Stimulated activated CD8-positive, alpha-beta memory T cell treated with anti-CD3 and anti-CD28 coated beads, Interleukin-12 subunit alpha, Interleukin-12 subunit beta, amount 100 ng/mL, for 4 hours (primary cell): ENCODE measurements around the gene PRSS16.
A peak's percentile ranks its signal among the peaks of the same experiment; 100 is the strongest.
"Not testable (repeated sequence)": the region's sequence is repeated elsewhere in the genome, so short reads cannot be mapped to it uniquely, and the experiment has no call there.

ENCODE experiments used
- DNase-seq: peaks from one replicate; pipeline ENCODE4 v3.0.0-alpha.2; 2020; ENCODE audit warnings: low read depth

PRSS16 gene

DNA sequence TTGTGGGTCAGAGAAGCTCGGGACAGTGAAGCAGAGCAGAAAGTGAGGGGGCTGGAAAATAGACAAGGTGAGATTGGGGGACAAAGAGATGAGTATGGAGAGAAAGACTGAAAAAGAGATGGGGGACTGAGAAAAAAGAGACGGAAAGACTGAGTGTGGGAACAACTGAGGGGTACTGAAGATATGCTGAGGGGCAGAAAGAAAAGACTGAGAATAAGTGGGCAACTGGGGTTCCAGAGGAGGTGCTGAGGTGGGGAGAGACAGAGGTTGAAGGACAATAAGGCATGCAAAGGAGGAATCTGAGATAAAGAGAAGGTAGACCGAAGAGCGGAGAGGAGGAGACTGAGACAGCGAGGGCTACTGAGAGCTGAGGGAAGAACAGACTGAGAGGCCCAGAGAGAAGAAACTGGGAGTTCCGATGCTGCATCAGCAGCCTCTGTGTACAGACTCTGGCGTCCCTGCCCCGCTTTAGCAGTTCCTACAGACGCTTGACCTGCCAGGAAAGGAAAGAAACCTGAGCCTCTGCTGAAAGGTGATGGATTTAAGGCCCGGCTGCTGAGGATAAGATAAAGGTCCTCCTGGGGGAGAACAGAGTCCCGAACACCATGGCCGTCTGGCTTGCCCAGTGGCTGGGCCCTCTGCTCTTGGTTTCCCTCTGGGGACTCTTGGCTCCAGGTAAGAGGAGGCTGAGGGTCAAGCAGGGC, at the start of gene PRSS16:
Gene PRSS16 (plus strand): TSS at position 569 of the 704 bp plus-strand sequence. CDS start 37 bp downstream, at position 606.
- DNase-seq, result no peak

- peak; percentile 8 for DNase-seq
Observed at GRCh38 chr6:27205375-27206278, 41.9 kb upstream of the PRSS16 start.

DNA sequence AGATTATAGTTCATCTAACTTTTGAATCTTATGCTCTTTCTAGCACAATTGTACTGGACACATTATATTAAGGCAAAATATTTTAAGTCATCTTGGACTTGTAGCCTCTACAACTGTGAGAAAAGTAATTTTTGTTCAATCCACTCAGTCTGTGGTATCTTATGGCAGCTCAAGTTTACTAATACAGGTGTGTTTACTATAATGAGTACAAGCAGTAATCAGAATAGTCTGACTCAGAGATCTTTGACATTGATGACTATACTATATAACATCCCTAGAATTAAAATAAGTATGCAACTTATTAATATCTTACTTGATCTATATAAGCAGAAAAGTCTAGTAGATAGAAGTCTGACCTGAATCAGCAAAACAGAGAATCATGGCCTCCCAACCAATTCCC, 40.7 kb upstream of the PRSS16 start:
- DNase-seq, result no peak

DNA sequence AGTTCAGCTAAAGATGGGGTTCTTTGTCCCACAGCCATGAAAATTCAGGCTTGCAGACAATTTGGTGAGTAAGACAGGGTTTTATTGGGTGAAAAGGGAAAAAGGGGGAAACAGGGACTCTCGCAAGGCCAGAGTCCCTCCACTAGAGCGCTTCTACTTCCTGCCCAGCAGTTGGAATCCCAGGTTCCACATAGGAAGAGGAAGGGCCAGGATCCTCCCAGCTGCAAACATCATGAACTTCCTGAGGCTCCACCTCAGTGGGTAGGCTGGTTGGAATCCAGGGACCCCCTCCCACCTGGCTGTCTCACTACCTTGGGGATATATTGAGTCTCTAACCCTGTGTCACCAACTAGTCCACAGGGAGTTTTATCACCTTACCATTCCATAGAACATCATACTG, 39.5 kb upstream of the PRSS16 start:
- no peak for DNase-seq

GRCh38 chr6:27209196-27209595, 38.3 kb upstream of the PRSS16 start:
- no peak for DNase-seq

- DNase-seq, result no peak
Observed at GRCh38 chr6:27209659-27210269, 37.7 kb upstream of the PRSS16 start.

DNA sequence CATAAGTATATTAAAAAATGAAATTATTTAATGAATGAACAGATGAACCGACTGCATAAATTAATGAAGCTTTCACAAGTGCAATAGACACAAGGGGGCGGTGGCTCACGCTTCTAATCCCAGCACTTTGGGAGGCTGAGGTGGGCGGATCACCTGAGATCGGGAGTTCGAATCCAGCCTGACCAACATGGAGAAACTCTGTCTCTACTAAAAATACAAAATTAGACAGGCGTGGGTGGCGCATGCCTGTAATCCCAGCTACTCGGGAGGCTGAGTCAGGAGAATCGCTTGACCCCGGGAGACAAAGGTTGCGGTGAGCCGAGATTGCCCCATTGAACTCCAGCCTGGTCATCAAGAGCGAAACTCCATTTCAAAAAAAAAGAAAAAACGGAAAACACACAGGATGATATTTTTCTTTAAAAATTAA, 34.4 kb upstream of the PRSS16 start:
- not testable (repeated sequence) for DNase-seq

DNA sequence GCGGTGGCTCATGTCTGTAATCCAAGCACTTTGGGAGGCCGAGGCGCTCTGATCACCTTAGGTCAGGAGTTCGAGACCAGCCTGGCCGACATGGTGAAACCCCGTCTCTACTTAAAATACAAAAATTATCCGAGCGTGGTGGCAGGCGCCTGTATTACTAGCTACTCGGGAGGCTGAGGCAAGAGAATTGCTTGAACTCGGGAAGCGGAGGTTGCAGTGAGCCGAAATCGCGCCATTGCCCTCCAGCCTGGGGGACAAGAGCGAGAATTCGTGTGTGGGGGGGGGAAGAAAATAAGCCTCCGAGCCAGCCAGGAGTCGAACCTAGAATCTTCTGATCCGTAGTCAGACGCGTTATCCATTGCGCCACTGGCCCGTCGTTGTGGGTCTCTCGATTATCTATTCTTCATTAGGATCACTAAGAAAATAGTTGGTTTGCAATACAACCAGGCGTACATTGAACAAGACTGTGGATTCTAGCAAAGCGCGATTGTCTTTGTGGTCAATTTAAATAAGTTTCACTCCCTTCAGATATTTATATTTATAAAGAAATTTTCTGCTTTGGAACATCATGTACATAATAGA, 33.9 kb upstream of the PRSS16 start:
- DNase-seq, result no peak

- no peak for DNase-seq
Observed at GRCh38 chr6:27214126-27214601, 33.3 kb upstream of the PRSS16 start.

GRCh38 chr6:27216874-27217273, 30.6 kb upstream of the PRSS16 start:
- DNase-seq, result no peak

DNA sequence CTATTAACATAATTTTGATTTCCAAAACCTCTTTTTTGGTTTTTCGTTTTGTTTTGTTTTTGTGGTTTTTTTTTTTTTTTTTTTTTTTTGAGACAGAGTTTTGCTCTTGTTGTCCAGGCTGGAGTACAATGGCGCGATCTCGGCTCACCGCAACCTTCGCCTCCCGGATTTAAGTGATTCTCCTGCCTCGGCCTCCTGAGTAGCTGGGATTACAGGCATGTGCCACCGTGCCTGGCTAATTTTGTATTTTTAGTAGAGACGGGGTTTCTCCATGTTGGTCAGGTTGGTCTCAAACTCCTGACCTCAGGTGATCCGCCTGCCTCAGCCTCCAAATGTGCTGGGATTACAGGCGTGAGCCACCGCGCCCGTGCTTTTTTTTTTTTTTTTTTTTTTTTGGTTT, 24.5 kb upstream of the PRSS16 start:
- DNase-seq, result not testable (repeated sequence)

DNA sequence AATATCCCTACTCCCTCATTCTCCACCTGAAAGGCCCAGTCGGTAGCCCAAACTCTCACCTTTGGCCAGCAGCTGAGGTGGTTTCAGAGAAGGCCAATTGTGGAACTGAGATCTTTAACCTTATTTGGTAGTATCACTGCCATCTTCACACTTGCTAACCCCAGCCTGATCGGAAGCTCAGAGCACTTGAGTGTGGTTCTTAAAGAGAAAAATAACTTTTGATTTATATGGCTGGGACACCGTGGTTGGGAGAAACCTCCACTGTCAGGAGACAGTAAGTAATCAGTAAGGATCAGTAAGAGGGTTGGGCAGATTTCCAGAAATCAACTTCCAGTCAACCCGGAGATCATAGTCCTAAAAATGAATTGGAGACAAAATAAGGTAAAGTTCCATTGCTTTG, 22.8 kb upstream of the PRSS16 start:
- no peak for DNase-seq

GRCh38 chr6:27228963-27229477, 18.5 kb upstream of the PRSS16 start:
- DNase-seq, result no peak

DNA sequence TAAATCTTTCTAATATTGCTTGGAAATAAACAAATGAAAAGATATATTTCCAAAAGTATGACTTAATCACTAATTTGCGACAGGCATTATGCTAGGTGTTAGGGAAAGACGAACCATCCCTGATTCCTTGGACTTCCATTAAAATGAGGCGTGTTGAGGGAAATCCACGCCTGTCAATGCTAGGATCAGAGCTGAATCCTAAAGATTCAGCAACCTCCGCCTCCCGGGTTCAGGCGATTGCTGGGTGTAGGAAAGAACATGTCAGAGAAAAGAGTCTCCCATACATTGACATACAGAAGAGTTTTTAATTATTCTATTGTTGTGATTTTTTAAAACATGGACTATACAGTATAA, 16.8 kb upstream of the PRSS16 start:
- no peak for DNase-seq

GRCh38 chr6:27234576-27234975, 12.9 kb upstream of the PRSS16 start:
- DNase-seq, result no peak

DNA sequence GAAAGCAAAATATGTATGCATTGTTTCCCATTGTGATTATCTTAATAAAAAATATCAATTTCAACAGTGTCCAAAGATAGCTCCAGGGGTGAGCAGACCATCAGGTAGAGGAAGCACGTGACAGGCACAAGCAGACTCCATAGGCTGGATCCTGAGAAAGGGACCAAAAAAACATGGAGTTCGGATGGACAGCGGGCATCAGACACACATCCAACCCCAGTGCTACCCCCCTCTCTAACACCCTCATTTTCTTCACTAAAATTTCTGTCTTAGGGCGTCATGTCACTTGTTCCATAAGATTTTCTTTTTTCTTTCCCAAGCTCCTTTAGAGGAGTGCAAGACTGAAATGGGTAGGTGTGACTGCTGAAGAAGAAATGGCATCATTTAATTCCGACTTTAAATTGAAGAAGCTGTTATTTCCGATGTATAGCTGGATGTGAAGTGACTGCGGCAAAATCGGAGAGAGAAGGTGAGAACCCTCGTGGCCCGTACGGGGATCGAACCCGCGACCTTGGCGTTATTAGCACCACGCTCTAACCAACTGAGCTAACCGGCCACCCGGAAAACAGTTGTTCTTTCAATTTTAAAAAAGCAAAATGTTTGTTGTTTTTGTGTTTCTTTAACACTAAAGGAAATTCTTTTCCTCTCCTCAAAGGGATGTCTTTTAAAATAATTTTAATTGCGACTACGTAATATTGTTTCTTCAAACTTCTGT, 10.3 kb upstream of the PRSS16 start:
- DNase-seq, result no peak

DNA sequence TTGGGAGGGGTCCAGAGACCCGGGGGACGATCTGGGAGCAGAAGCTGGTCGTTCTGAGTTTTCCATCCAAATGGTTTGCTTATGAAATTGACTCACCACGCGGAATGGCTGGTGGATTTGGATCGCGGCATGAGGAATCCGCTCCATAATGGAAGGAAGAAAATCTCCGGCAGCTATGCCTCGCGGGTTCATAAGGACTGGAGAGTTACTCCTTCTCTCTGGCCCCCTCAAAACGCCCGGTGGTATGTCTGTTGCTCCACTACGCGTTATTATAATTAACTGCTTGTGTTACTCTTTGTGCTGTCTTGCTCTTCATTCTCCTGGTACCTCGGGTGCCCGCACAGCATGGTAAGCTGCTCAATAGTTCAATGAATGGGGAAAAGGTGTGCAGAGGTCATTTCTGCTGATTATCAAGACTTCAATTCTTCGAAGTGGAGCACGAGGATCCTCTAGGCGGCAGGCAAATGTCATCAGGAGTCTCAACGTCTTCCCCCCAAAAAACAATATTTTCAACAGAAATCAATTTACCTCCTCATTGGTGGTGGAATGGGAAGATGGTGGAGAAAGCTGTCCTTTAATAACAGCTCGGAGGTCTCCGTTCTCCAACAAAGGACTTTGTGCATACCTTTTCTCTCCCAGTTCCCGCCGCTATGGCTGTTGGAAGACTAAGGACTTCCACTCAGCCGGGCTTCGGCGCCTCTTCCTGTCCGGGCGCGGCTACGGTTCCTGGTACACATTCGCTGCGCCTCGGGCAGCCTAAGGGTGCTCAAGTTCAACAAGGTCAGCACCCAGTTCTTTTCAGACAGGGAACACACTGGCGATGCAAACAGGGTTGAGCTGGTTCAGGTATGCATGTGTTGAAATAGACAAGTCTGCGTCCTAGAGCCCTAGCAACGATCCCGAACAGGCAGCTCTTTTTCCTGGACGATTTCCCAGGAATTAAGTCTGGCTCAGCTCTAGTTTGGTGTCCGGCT, 9.2 kb upstream of the PRSS16 start:
- no peak for DNase-seq

- DNase-seq, result no peak
Observed at GRCh38 chr6:27239258-27239657, 8.2 kb upstream of the PRSS16 start.

DNA sequence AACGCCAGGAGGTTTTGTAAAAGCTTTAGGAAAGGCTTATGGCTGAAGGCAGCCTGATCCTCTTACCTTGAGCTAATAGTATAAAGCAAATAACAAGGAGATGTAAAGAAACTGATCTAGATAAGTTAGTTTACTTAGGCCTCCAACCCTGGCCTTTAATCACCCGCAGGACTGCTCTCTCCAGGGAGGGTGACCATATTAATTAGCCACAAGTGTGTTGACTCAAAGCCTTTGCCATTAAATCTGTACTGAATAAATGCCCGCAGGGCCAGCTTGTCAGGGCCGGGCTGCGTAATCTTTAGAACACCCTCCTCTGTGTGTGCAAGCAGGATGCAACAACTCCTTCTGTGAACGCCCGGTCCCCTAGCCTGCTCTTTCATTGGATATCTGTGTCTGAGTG, 6.1 kb upstream of the PRSS16 start:
- DNase-seq, result no peak

- DNase-seq, result no peak
Observed at GRCh38 chr6:27242589-27243265, 4.8 kb upstream of the PRSS16 start.
